ENCODE measurements around the gene MAZ.
"Not testable (repeated sequence)": the region's sequence is repeated elsewhere in the genome, so short reads cannot be mapped to it uniquely, and the experiment has no call there.

The MAZ gene

GRCh38 chr16:29784157-29784556, 22.2 kb upstream of the MAZ start:
- no peak for TF ChIP-seq CTCF (IDR thresholded peaks at IDR 0.05)
- no peak overlapping the region for H3K27ac Mint-ChIP-seq

DNA sequence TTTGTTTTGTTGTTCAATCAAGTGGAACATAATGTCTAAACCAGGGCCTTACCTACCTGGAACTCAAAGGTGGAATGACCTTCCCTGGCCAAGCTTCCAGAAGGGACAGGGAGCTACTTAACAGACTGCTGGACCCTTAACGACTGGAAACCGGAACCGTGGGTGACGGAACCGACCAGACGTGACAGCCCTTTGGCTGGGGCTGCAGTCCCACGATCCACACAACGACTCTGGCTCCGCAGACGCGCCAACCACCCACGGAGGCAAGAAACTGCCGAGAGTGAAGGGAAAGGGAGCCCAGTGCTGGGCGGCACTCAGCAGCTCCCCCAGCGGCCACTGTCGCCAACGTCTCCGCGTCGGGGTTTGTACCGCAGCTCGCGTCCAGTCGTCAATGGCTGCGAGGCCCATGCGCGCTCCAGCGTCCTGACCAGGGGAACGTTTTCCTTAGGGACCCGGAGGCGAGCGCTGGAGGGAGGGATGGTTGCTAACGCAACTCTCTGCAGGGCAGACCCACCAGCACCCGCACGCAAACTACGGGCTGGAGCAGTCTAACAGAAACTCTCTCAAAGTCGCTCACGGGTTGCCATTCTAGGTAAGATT, 21.3 kb upstream of the MAZ start:
- Mint-ChIP-seq H3K4me3 (peak overlapping the region; percentile 58), H3K9me3 (peaks cover 16% of the 10 kb centered on the region), H3K4me1 (peaks cover 19% of the 10 kb centered on the region), H3K36me3 (ENCODE audit: low read depth) (no peaks in the 10 kb centered on the region), H3K27ac (no peak overlapping the region), H3K27me3 (ENCODE audit: low read depth, poor library complexity) (peaks cover 38% of the 10 kb centered on the region)
- TF ChIP-seq CTCF (IDR thresholded peaks at IDR 0.05) = peak; percentile 66
- peak; percentile 76 for DNase-seq

More at GRCh38 chr16:29784157-29784556, 22.2 kb upstream of the MAZ start:
- no peak overlapping the region for H3K4me3 Mint-ChIP-seq
- peaks cover 16% of the 10 kb centered on the region for H3K9me3 Mint-ChIP-seq
- H3K4me1 Mint-ChIP-seq = peaks cover 16% of the 10 kb centered on the region
- H3K27me3 Mint-ChIP-seq (ENCODE audit: low read depth, poor library complexity) = peaks cover 47% of the 10 kb centered on the region
- no peaks in the 10 kb centered on the region for H3K36me3 Mint-ChIP-seq (ENCODE audit: low read depth)
- no peak for DNase-seq

GRCh38 chr16:29787155-29787554, 19.2 kb upstream of the MAZ start:
- H3K36me3 Mint-ChIP-seq (ENCODE audit: low read depth); H3K27ac Mint-ChIP-seq; DNase-seq; H3K4me3 Mint-ChIP-seq: not testable (repeated sequence)
- peaks cover 36% of the 10 kb centered on the region for H3K4me1 Mint-ChIP-seq
- H3K27me3 Mint-ChIP-seq (ENCODE audit: low read depth, poor library complexity) = peaks cover 18% of the 10 kb centered on the region
- H3K9me3 Mint-ChIP-seq = peaks cover 16% of the 10 kb centered on the region

DNA sequence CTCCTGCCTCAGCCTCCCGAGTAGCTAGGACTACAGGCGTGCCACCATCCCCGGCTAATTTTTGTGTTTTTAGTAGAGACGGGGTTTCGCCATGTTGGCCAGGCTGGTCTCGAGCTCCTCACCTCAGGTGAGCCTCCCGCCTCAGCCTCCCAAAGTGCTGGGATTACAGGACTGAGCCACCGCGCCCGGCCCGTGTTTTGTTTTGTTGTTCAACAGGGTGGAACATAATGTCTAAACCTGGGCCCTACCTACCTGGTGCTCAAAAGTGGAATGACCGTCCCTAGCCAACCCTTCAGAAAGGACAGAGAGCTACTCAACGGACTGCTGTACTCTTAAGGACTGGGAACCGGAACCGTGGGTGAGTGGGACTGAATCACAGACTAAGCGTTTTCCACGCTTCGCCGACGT, 16.6 kb upstream of the MAZ start:
- DNase-seq = no peak
- Mint-ChIP-seq H3K4me1 (peaks cover 47% of the 10 kb centered on the region), H3K36me3 (ENCODE audit: low read depth) (peaks cover 23% of the 10 kb centered on the region), H3K9me3 (peaks cover 4% of the 10 kb centered on the region), H3K27ac (peak overlapping the region; percentile 99), H3K27me3 (ENCODE audit: low read depth, poor library complexity) (peaks cover 10% of the 10 kb centered on the region), H3K4me3 (peak overlapping the region; percentile 99)
- no peak for TF ChIP-seq CTCF (IDR thresholded peaks at IDR 0.05)

- DNase-seq = peak; percentile 100
- H3K9me3 Mint-ChIP-seq = peaks cover 3% of the 10 kb centered on the region
- peaks cover 27% of the 10 kb centered on the region for H3K36me3 Mint-ChIP-seq (ENCODE audit: low read depth)
Observed at GRCh38 chr16:29790183-29790948, 16.0 kb upstream of the MAZ start, which contains the start of gene KIF22. TSS of gene KIF22 (plus strand) at chr16:29790751. CDS start at chr16:29790760, 9 bp downstream.

More at GRCh38 chr16:29790183-29790948, 16.0 kb upstream of the MAZ start, which contains the start of gene KIF22:
- peaks cover 46% of the 10 kb centered on the region for H3K4me1 Mint-ChIP-seq
- H3K27ac Mint-ChIP-seq = peak within 1 kb of the TSS; percentile 99
- H3K4me3 Mint-ChIP-seq = peak within 1 kb of the TSS; percentile 99
- H3K27me3 Mint-ChIP-seq (ENCODE audit: low read depth, poor library complexity) = peaks cover 4% of the 10 kb centered on the region
- peak; percentile 69 for TF ChIP-seq CTCF (IDR thresholded peaks at IDR 0.05)

Data from nephron progenitor cell (in vitro differentiated cells).